Measurements from ENCODE around the gene AFDN.

- TF ChIP-seq, protein P1, sequence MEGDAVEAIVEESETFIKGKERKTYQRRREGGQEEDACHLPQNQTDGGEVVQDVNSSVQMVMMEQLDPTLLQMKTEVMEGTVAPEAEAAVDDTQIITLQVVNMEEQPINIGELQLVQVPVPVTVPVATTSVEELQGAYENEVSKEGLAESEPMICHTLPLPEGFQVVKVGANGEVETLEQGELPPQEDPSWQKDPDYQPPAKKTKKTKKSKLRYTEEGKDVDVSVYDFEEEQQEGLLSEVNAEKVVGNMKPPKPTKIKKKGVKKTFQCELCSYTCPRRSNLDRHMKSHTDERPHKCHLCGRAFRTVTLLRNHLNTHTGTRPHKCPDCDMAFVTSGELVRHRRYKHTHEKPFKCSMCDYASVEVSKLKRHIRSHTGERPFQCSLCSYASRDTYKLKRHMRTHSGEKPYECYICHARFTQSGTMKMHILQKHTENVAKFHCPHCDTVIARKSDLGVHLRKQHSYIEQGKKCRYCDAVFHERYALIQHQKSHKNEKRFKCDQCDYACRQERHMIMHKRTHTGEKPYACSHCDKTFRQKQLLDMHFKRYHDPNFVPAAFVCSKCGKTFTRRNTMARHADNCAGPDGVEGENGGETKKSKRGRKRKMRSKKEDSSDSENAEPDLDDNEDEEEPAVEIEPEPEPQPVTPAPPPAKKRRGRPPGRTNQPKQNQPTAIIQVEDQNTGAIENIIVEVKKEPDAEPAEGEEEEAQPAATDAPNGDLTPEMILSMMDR (IDR thresholded peaks at IDR 0.05; ENCODE audit: insufficient read depth, low read length, poor library complexity, severe bottlenecking), result no peak
- TF ChIP-seq EZH2phosphoT487 (conservative IDR thresholded peaks at IDR 0.05; ENCODE audit: low read length), result no peak
Observed at GRCh38 chr6:167962711-167963110, 136.0 kb downstream of the AFDN start.

Measured in SU-DHL-6 (cell line).